ENCODE measurements around the gene RAB39B. TPM values are rescaled to one million over a fixed set of nuclear protein-coding genes. Genes with fewer than 3 reads are reported as not detected.
"Not testable (repeated sequence)": the region's sequence is repeated elsewhere in the genome, so short reads cannot be mapped to it uniquely, and the experiment has no call there.

The RAB39B gene
- total RNA-seq, 2 experiments from 2014 or later = 7.2 to 14.3 TPM

- Histone ChIP-seq H3K79me2 (ENCODE audit: insufficient read depth, low read depth, low read length) (no peaks in the 10 kb centered on the region; the same call in 1 of the 2 replicates), H4K20me1 (ENCODE audit: insufficient read depth, low read length) (no peaks in the 10 kb centered on the region), H3K36me3 (ENCODE audit: insufficient read depth, low read length) (peaks cover 85% of the 10 kb centered on the region), H3K9me3 (ENCODE audit: low read length) (no peaks in the 10 kb centered on the region), H3K4me1 (ENCODE audit: insufficient read depth, low read length, poor library complexity, severe bottlenecking) (no peaks in the 10 kb centered on the region), H3K27ac (ENCODE audit: low read depth, low read length, poor library complexity, severe bottlenecking) (no peak overlapping the region), H2AFZ (ENCODE audit: low read length) (no peak overlapping the region), H3K9me2 (ENCODE audit: insufficient read depth, low read length) (no peaks in the 10 kb centered on the region), H3K4me2 (ENCODE audit: low read length) (no peak overlapping the region), H3K4me3 (ENCODE audit: low read depth, low read length, poor library complexity, severe bottlenecking) (no peak overlapping the region)
- POLR2A ChIA-PET = no interaction called here
- intact Hi-C loops (cut with micrococcal nuclease; ENCODE audit: unreplicated experiment) = no loop called here
- no peak for TF ChIP-seq EZH2phosphoT487 (IDR thresholded peaks at IDR 0.05; ENCODE audit: borderline replicate concordance, low read depth, low read length)
- CTCF ChIA-PET (ENCODE audit: unreplicated experiment) = no interaction called here
- no TSS peak for BruUV-seq (replicated peaks)
- no peak for DNase-seq (ENCODE audit: low spot score)
These were observed 33.1 kb downstream of the RAB39B start for GRCh38 chrX:155231163-155231562.

DNA sequence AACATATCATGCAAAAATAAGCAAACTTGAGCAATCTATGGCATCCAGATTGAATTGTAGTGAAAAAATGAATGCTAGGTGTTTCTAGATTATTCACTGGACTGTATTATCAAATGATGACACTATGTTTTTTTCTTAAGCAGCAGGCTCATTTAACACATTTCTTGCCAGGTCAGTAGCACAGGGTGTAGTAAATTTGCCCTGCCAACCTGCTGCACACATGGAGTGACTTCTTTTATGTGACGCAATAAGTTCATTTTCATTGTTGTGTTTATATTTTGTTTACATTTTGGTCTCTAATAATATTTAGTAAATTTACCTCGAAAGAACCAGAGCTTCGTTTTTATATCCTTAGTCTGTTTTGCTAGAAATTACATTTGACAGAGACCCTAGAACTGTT is 38.5 kb downstream of the RAB39B start:
- H3K9me2 ChIP-seq (ENCODE audit: insufficient read depth, low read length) = no peaks in the 10 kb centered on the region
- H3K4me1 ChIP-seq (ENCODE audit: insufficient read depth, low read length, poor library complexity, severe bottlenecking) = no peaks in the 10 kb centered on the region
- peaks cover 83% of the 10 kb centered on the region for H3K36me3 ChIP-seq (ENCODE audit: insufficient read depth, low read length)
- peaks cover 5% of the 10 kb centered on the region; the same call in 1 of the 2 replicates for H3K79me2 ChIP-seq (ENCODE audit: insufficient read depth, low read depth, low read length)
- H3K4me3 ChIP-seq (ENCODE audit: low read depth, low read length, poor library complexity, severe bottlenecking) = no peak overlapping the region
- H3K4me2 ChIP-seq (ENCODE audit: low read length) = no peak overlapping the region
- intact Hi-C loops (cut with micrococcal nuclease; ENCODE audit: unreplicated experiment) = no loop called here
- POLR2A ChIA-PET = interaction anchor here (1.3 kb wide), 1 partner anchor 9 kb away, joined by 6 read pairs; no protein-coding TSS in a partner anchor
- no peak overlapping the region for H3K27ac ChIP-seq (ENCODE audit: low read depth, low read length, poor library complexity, severe bottlenecking)
- no TSS peak for BruUV-seq (replicated peaks)
- CTCF ChIA-PET (ENCODE audit: unreplicated experiment) = no interaction called here
- TF ChIP-seq EZH2phosphoT487 (IDR thresholded peaks at IDR 0.05; ENCODE audit: borderline replicate concordance, low read depth, low read length) = no peak
- TF ChIP-seq, protein P1, sequence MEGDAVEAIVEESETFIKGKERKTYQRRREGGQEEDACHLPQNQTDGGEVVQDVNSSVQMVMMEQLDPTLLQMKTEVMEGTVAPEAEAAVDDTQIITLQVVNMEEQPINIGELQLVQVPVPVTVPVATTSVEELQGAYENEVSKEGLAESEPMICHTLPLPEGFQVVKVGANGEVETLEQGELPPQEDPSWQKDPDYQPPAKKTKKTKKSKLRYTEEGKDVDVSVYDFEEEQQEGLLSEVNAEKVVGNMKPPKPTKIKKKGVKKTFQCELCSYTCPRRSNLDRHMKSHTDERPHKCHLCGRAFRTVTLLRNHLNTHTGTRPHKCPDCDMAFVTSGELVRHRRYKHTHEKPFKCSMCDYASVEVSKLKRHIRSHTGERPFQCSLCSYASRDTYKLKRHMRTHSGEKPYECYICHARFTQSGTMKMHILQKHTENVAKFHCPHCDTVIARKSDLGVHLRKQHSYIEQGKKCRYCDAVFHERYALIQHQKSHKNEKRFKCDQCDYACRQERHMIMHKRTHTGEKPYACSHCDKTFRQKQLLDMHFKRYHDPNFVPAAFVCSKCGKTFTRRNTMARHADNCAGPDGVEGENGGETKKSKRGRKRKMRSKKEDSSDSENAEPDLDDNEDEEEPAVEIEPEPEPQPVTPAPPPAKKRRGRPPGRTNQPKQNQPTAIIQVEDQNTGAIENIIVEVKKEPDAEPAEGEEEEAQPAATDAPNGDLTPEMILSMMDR (conservative IDR thresholded peaks at IDR 0.05; ENCODE audit: low read length) = no peak
- no peak for DNase-seq (ENCODE audit: low spot score)
- no peaks in the 10 kb centered on the region for H3K9me3 ChIP-seq (ENCODE audit: low read length)
- H2AFZ ChIP-seq (ENCODE audit: low read length) = no peak overlapping the region
- H4K20me1 ChIP-seq (ENCODE audit: insufficient read depth, low read length) = no peaks in the 10 kb centered on the region

DNA sequence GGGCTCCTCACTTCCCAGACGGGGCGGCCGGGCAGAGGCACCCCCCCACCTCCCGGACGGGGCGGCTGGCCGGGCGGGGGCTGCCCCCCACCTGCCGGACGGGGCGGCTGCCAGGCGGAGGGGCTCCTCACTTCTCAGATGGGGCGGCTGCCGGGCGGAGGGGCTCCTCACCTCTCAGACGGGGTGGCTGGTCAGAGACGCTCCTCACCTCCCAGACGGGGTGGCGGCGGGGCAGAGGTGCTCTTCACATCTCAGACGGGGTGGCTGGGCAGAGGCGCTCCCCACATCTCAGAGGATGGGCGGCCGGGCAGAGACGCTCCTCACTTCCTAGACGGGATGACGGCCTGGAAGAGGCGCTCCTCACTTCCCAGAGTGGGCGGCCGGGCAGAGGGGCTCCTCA is 40.5 kb downstream of the RAB39B start:
- H3K9me3 ChIP-seq (ENCODE audit: low read length); H3K27ac ChIP-seq (ENCODE audit: low read depth, low read length, poor library complexity, severe bottlenecking); H4K20me1 ChIP-seq (ENCODE audit: insufficient read depth, low read length); H3K9me2 ChIP-seq (ENCODE audit: insufficient read depth, low read length); CTCF ChIA-PET (ENCODE audit: unreplicated experiment); H3K4me3 ChIP-seq (ENCODE audit: low read depth, low read length, poor library complexity, severe bottlenecking); BruUV-seq (replicated peaks); intact Hi-C loops (cut with micrococcal nuclease; ENCODE audit: unreplicated experiment); H3K4me2 ChIP-seq (ENCODE audit: low read length); POLR2A ChIA-PET; DNase-seq (ENCODE audit: low spot score); H2AFZ ChIP-seq (ENCODE audit: low read length); H3K4me1 ChIP-seq (ENCODE audit: insufficient read depth, low read length, poor library complexity, severe bottlenecking): not testable (repeated sequence)
- peaks cover 24% of the 10 kb centered on the region for H3K79me2 ChIP-seq (ENCODE audit: insufficient read depth, low read depth, low read length)
- H3K36me3 ChIP-seq (ENCODE audit: insufficient read depth, low read length) = peaks cover 78% of the 10 kb centered on the region

- no peaks in the 10 kb centered on the region for H3K9me3 ChIP-seq (ENCODE audit: low read length)
- H3K4me2 ChIP-seq (ENCODE audit: low read length) = no peak overlapping the region
- H3K79me2 ChIP-seq (ENCODE audit: insufficient read depth, low read depth, low read length) = peaks cover 45% of the 10 kb centered on the region
- H3K27ac ChIP-seq (ENCODE audit: low read depth, low read length, poor library complexity, severe bottlenecking) = no peak overlapping the region
- TF ChIP-seq, protein P1 (conservative IDR thresholded peaks at IDR 0.05; ENCODE audit: low read length) = no peak
- no peak for TF ChIP-seq EZH2phosphoT487 (IDR thresholded peaks at IDR 0.05; ENCODE audit: borderline replicate concordance, low read depth, low read length)
- ChIA-PET CTCF (ENCODE audit: unreplicated experiment) (no interaction called here), POLR2A (no interaction called here)
- no peak for DNase-seq (ENCODE audit: low spot score)
- H3K36me3 ChIP-seq (ENCODE audit: insufficient read depth, low read length) = peaks cover 58% of the 10 kb centered on the region
- no peak overlapping the region for H2AFZ ChIP-seq (ENCODE audit: low read length)
- no peaks in the 10 kb centered on the region for H3K9me2 ChIP-seq (ENCODE audit: insufficient read depth, low read length)
- BruUV-seq (replicated peaks) = no TSS peak
- H4K20me1 ChIP-seq (ENCODE audit: insufficient read depth, low read length) = no peaks in the 10 kb centered on the region
- intact Hi-C loops (cut with micrococcal nuclease; ENCODE audit: unreplicated experiment) = no loop called here
- H3K4me1 ChIP-seq (ENCODE audit: insufficient read depth, low read length, poor library complexity, severe bottlenecking) = peaks cover 15% of the 10 kb centered on the region
- no peak overlapping the region for H3K4me3 ChIP-seq (ENCODE audit: low read depth, low read length, poor library complexity, severe bottlenecking)
These were observed 42.9 kb downstream of the RAB39B start for GRCh38 chrX:155221351-155221750.

Data from OCI-LY7 (cell line).